GM12891 (cell line): ENCODE measurements around the gene RNASET2.

Experiments used
- POLR2A ChIP-seq: IDR thresholded peaks from 2 replicates; pipeline ENCODE4 v1.6.1; 2011; ENCODE audit warnings: low read depth, low read length, control low read depth
- POLR2AphosphoS5 ChIP-seq: IDR thresholded peaks from 2 replicates; pipeline ENCODE4 v1.6.1; 2011; ENCODE audit warnings: low read depth, low read length, control low read depth
- SPI1 ChIP-seq: IDR thresholded peaks from 2 replicates; pipeline ENCODE4 v1.6.1; 2011; ENCODE audit warnings: low read depth, low read length, control low read depth
- TAF1 ChIP-seq: IDR thresholded peaks from 2 replicates; pipeline ENCODE4 v1.6.1; 2011; ENCODE audit warnings: low read depth, low read length, control low read depth

GRCh38 chr6:166997768-166998255, 41.5 kb upstream of the RNASET2 start:
- TF ChIP-seq SPI1 = no peak
- no peak for TF ChIP-seq POLR2A
- TF ChIP-seq POLR2AphosphoS5 = no peak
- TF ChIP-seq TAF1 = no peak
